GM23338 (cell line): ENCODE measurements around the gene PRRX1. TPM values are rescaled to one million over a fixed set of nuclear protein-coding genes. Genes with fewer than 3 reads are reported as not detected.

Source experiments
- ATAC-seq: fragments of 200-7000 bp; cut with Tn5 transposase; 3 replicates; pipeline ENCODE4 v1.9.1; 2020
- DNase-seq: peaks from one replicate; pipeline ENCODE4 v3.0.0-alpha.2; 2015; ENCODE audit warnings: low spot score
- H2AFZ ChIP-seq: fragments of 200-600 bp; sonication (generic); 2 replicates; pipeline ENCODE4 v1.8.0; 2016; ENCODE audit warnings: antibody characterized with exemption, mild to moderate bottlenecking, moderate library complexity
- H3F3A ChIP-seq: fragments of 200-600 bp; sonication (generic); replicated peaks from 2 replicates; pipeline ENCODE4 v1.8.0; 2017; ENCODE audit warnings: antibody characterized with exemption, mixed run types, low read depth
- H3K27ac ChIP-seq: fragments of 200-600 bp; sonication (generic); 2 replicates; pipeline ENCODE4 v1.6.1; 2016; ENCODE audit warnings: low read depth
- H3K27me3 ChIP-seq: fragments of 200-600 bp; sonication (generic); 2 replicates; pipeline ENCODE4 v1.8.0; 2016; ENCODE audit warnings: mild to moderate bottlenecking, mixed run types, moderate library complexity; ENCODE audit not compliant: insufficient read depth
- H3K36me3 ChIP-seq: fragments of 200-600 bp; sonication (generic); 2 replicates; pipeline ENCODE4 v1.8.0; 2016; ENCODE audit warnings: mild to moderate bottlenecking; ENCODE audit not compliant: insufficient read depth
- H3K4me1 ChIP-seq: fragments of 200-600 bp; sonication (generic); 2 replicates; pipeline ENCODE4 v1.8.0; 2016; ENCODE audit warnings: mild to moderate bottlenecking, moderate library complexity; ENCODE audit not compliant: insufficient read depth
- H3K4me2 ChIP-seq: fragments of 200-600 bp; sonication (generic); 2 replicates; pipeline ENCODE4 v1.7.1; 2017; ENCODE audit warnings: mixed run types
- H3K4me3 ChIP-seq: fragments of 200-600 bp; sonication (generic); 2 replicates; pipeline ENCODE4 v1.6.1; 2016; ENCODE audit warnings: mixed run types
- H3K79me2 ChIP-seq: fragments of 200-600 bp; sonication (generic); replicated peaks from 2 replicates; pipeline ENCODE4 v1.8.0; 2017; ENCODE audit warnings: mild to moderate bottlenecking; ENCODE audit not compliant: insufficient read depth
- H3K9me2 ChIP-seq: fragments of 200-600 bp; sonication (generic); 2 replicates; pipeline ENCODE4 v1.8.0; 2017; ENCODE audit not compliant: insufficient read depth
- H4K20me1 ChIP-seq: fragments of 200-600 bp; sonication (generic); replicated peaks from 2 replicates; pipeline ENCODE4 v1.8.0; 2017; ENCODE audit warnings: mild to moderate bottlenecking; ENCODE audit not compliant: insufficient read depth
- H3K27ac Mint-ChIP-seq: 2 replicates; pipeline ENCODE4 v1.8.0; 2020; ENCODE audit warnings: inconsistent platforms, mild to moderate bottlenecking, moderate library complexity, mixed read lengths
- H3K27me3 Mint-ChIP-seq: 3 replicates; pipeline ENCODE4 v1.8.0; 2022; ENCODE audit warnings: low read depth, mild to moderate bottlenecking, moderate library complexity, mixed read lengths, inconsistent platforms; ENCODE audit not compliant: insufficient read depth, poor library complexity
- H3K36me3 Mint-ChIP-seq: 3 replicates; pipeline ENCODE4 v1.8.0; 2021; ENCODE audit warnings: low read depth, mild to moderate bottlenecking, inconsistent platforms, moderate library complexity, mixed read lengths
- H3K4me1 Mint-ChIP-seq: 3 replicates; pipeline ENCODE4 v1.8.0; 2020; ENCODE audit warnings: mild to moderate bottlenecking, inconsistent platforms, mixed read lengths
- H3K4me3 Mint-ChIP-seq: 3 replicates; pipeline ENCODE4 v1.8.0; 2021; ENCODE audit warnings: moderate library complexity, mild to moderate bottlenecking, inconsistent platforms, mixed read lengths
- H3K9me3 Mint-ChIP-seq: 3 replicates; pipeline ENCODE4 v1.8.0; 2020; ENCODE audit warnings: moderate library complexity, mild to moderate bottlenecking, inconsistent platforms, mixed read lengths
- CREB1 ChIP-seq: fragments of 250-450 bp; sonication (Bioruptor Pico); IDR thresholded peaks from 2 replicates; pipeline ENCODE4 v1.5.0; 2020; ENCODE audit warnings: low read depth, mild to moderate bottlenecking, moderate library complexity
- EZH2 ChIP-seq: fragments of 200-600 bp; sonication (generic); IDR thresholded peaks from one replicate; pipeline ENCODE4 v1.8.0; 2017; ENCODE audit warnings: antibody characterized with exemption, mild to moderate bottlenecking, low read depth; ENCODE audit not compliant: unreplicated experiment
- EZH2phosphoT487 ChIP-seq: fragments of 200-600 bp; sonication (generic); IDR thresholded peaks from one replicate; pipeline ENCODE4 v1.8.1; 2018; ENCODE audit warnings: antibody characterized with exemption; ENCODE audit not compliant: unreplicated experiment
- JUNB ChIP-seq: IDR thresholded peaks from one replicate; pipeline ENCODE4 v1.6.1; 2016; ENCODE audit warnings: antibody characterized with exemption; ENCODE audit not compliant: unreplicated experiment
- NANOG ChIP-seq: IDR thresholded peaks from 2 replicates; pipeline ENCODE4 v1.6.1; 2016; ENCODE audit warnings: antibody characterized with exemption, borderline replicate concordance
- REST ChIP-seq: IDR thresholded peaks from one replicate; pipeline ENCODE4 v1.6.1; 2018; ENCODE audit warnings: antibody characterized with exemption; ENCODE audit not compliant: unreplicated experiment
- ZNF331 ChIP-seq: fragments of 250-450 bp; sonication (Bioruptor Pico); IDR thresholded peaks from 2 replicates; pipeline ENCODE4 v1.5.0; 2020; ENCODE audit warnings: low read depth, mild to moderate bottlenecking, moderate library complexity
- polyA plus RNA-seq: library from polyadenylated mRNA; unstranded; fragments of >200 nt; fragmentation: Nextera tagmentation; extraction: Ambion mirVana; gene quantifications from 2 replicates; pipeline ENCODE4 v1.2.1, GENCODE V29; 2016
- total RNA-seq: library from RNA; depleted of rRNA; stranded (reverse); fragments of >200 nt; shearing (Covaris generic); gene quantifications from 2 replicates; pipeline ENCODE4 v1.2.3, GENCODE V29; 2014
- TF ChIP-seq, protein P1 (sequence below), 2 experiments: fragments of 200-600 bp in 1 of 2; sonication (generic) in 1 of 2; conservative IDR thresholded peaks; 2 replicates each; pipeline versions ENCODE4 v1.5.1 to v1.6.1; 2016 to 2017; ENCODE audit warnings: antibody characterized with exemption in 2 of 2, low read depth in 2 of 2, mild to moderate bottlenecking in 2 of 2, moderate library complexity in 1 of 2
- TF ChIP-seq, protein P2 (sequence below): fragments of 250-450 bp; sonication (Bioruptor Pico); IDR thresholded peaks from 2 replicates; pipeline ENCODE4 v1.5.0; 2020; ENCODE audit warnings: mild to moderate bottlenecking, moderate library complexity

Gene PRRX1
- total and polyA plus RNA-seq, 2 experiments from 2014 or later, result 0.58 TPM; not detected in 1

- no peaks in the 10 kb centered on the region for H3F3A ChIP-seq
- no peak for ATAC-seq
- Mint-ChIP-seq H3K4me3 (no peak overlapping the region), H3K27me3 (no peaks in the 10 kb centered on the region), H3K27ac (no peak overlapping the region), H3K36me3 (no peaks in the 10 kb centered on the region), H3K9me3 (no peaks in the 10 kb centered on the region), H3K4me1 (peaks cover 7% of the 10 kb centered on the region; the same call in 1 of the 3 replicates)
- no peaks in the 10 kb centered on the region for H3K79me2 ChIP-seq
- TF ChIP-seq JUNB, result no peak
- TF ChIP-seq REST, result no peak
- no peak for TF ChIP-seq CREB1 (CRISPR knock-in tag)
- TF ChIP-seq, protein P1, sequence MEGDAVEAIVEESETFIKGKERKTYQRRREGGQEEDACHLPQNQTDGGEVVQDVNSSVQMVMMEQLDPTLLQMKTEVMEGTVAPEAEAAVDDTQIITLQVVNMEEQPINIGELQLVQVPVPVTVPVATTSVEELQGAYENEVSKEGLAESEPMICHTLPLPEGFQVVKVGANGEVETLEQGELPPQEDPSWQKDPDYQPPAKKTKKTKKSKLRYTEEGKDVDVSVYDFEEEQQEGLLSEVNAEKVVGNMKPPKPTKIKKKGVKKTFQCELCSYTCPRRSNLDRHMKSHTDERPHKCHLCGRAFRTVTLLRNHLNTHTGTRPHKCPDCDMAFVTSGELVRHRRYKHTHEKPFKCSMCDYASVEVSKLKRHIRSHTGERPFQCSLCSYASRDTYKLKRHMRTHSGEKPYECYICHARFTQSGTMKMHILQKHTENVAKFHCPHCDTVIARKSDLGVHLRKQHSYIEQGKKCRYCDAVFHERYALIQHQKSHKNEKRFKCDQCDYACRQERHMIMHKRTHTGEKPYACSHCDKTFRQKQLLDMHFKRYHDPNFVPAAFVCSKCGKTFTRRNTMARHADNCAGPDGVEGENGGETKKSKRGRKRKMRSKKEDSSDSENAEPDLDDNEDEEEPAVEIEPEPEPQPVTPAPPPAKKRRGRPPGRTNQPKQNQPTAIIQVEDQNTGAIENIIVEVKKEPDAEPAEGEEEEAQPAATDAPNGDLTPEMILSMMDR (conservative IDR thresholded peaks at IDR 0.05; ENCODE audit: low read depth in 2 of 2), result no peak
- no peak for TF ChIP-seq EZH2
- TF ChIP-seq EZH2phosphoT487, result no peak
- TF ChIP-seq, protein P2, sequence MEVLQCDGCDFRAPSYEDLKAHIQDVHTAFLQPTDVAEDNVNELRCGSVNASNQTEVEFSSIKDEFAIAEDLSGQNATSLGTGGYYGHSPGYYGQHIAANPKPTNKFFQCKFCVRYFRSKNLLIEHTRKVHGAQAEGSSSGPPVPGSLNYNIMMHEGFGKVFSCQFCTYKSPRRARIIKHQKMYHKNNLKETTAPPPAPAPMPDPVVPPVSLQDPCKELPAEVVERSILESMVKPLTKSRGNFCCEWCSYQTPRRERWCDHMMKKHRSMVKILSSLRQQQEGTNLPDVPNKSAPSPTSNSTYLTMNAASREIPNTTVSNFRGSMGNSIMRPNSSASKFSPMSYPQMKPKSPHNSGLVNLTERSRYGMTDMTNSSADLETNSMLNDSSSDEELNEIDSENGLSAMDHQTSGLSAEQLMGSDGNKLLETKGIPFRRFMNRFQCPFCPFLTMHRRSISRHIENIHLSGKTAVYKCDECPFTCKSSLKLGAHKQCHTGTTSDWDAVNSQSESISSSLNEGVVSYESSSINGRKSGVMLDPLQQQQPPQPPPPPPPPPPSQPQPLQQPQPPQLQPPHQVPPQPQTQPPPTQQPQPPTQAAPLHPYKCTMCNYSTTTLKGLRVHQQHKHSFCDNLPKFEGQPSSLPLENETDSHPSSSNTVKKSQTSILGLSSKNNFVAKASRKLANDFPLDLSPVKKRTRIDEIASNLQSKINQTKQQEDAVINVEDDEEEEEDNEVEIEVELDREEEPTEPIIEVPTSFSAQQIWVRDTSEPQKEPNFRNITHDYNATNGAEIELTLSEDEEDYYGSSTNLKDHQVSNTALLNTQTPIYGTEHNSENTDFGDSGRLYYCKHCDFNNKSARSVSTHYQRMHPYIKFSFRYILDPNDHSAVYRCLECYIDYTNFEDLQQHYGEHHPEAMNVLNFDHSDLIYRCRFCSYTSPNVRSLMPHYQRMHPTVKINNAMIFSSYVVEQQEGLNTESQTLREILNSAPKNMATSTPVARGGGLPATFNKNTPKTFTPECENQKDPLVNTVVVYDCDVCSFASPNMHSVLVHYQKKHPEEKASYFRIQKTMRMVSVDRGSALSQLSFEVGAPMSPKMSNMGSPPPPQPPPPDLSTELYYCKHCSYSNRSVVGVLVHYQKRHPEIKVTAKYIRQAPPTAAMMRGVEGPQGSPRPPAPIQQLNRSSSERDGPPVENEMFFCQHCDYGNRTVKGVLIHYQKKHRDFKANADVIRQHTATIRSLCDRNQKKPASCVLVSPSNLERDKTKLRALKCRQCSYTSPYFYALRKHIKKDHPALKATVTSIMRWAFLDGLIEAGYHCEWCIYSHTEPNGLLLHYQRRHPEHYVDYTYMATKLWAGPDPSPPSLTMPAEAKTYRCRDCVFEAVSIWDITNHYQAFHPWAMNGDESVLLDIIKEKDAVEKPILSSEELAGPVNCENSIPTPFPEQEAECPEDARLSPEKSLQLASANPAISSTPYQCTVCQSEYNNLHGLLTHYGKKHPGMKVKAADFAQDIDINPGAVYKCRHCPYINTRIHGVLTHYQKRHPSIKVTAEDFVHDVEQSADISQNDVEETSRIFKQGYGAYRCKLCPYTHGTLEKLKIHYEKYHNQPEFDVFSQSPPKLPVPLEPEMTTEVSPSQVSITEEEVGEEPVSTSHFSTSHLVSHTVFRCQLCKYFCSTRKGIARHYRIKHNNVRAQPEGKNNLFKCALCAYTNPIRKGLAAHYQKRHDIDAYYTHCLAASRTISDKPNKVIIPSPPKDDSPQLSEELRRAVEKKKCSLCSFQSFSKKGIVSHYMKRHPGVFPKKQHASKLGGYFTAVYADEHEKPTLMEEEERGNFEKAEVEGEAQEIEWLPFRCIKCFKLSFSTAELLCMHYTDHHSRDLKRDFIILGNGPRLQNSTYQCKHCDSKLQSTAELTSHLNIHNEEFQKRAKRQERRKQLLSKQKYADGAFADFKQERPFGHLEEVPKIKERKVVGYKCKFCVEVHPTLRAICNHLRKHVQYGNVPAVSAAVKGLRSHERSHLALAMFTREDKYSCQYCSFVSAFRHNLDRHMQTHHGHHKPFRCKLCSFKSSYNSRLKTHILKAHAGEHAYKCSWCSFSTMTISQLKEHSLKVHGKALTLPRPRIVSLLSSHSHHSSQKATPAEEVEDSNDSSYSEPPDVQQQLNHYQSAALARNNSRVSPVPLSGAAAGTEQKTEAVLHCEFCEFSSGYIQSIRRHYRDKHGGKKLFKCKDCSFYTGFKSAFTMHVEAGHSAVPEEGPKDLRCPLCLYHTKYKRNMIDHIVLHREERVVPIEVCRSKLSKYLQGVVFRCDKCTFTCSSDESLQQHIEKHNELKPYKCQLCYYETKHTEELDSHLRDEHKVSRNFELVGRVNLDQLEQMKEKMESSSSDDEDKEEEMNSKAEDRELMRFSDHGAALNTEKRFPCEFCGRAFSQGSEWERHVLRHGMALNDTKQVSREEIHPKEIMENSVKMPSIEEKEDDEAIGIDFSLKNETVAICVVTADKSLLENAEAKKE (CRISPR knock-in tag), result no peak
- TF ChIP-seq ZNF331 (CRISPR knock-in tag), result no peak
- TF ChIP-seq NANOG, result no peak
- no peak overlapping the region for H3K27ac ChIP-seq
- no peaks in the 10 kb centered on the region for H3K27me3 ChIP-seq
- H3K4me3 ChIP-seq, result no peak overlapping the region
- H4K20me1 ChIP-seq, result no peaks in the 10 kb centered on the region
- no peak for DNase-seq
- H3K4me2 ChIP-seq, result no peak overlapping the region
- no peak overlapping the region for H2AFZ ChIP-seq
- no peaks in the 10 kb centered on the region for H3K36me3 ChIP-seq
- H3K4me1 ChIP-seq, result peaks cover 12% of the 10 kb centered on the region
- H3K9me2 ChIP-seq, result no peaks in the 10 kb centered on the region
Observed at GRCh38 chr1:170695955-170696590, 32.1 kb downstream of the PRRX1 start.
